ENCODE results near the gene SPOCK1.

DNA sequence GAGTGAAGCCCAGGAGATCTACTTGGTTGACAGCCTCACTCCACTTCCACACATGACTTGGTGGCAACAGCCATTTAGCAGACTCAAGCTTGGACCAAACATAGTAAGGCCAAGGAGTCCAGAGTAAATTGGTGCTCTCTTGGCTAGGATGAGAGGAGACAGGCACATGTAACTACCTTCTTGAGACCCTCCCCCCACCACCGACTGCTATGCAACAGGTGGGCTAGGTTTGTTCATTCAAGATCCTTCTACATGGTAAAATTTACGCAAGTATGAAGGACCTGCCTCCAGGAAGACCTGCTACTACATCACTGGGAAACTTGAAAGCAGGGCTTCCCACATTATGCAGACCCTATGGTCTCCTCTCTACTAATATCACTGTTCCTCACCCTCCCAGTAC lies 442.4 kb downstream of the SPOCK1 start:
- TF ChIP-seq FOXM1 (IDR thresholded peaks at IDR 0.05; ENCODE audit: borderline replicate concordance) (no peak), SUZ12 (IDR thresholded peaks at IDR 0.05) (no peak), HDGF (IDR thresholded peaks at IDR 0.05; ENCODE audit: borderline replicate concordance) (no peak), SP1 (IDR thresholded peaks at IDR 0.05) (no peak), CTBP1 (IDR thresholded peaks at IDR 0.05; ENCODE audit: borderline replicate concordance) (no peak), TARDBP (IDR thresholded peaks at IDR 0.05) (no peak), FOXK2 (IDR thresholded peaks at IDR 0.05) (no peak), BHLHE40 (IDR thresholded peaks at IDR 0.05; ENCODE audit: borderline replicate concordance) (no peak)

All from HEK293T (cell line).